ENCODE data around the gene HNRNPAB. TPM values are rescaled to one million over a fixed set of nuclear protein-coding genes. Genes with fewer than 3 reads are reported as not detected.
"Not testable (repeated sequence)": the region's sequence is repeated elsewhere in the genome, so short reads cannot be mapped to it uniquely, and the experiment has no call there.

HNRNPAB gene
- total RNA-seq, 1 donor from 2014 or later = 118 TPM

GRCh38 chr5:178249191-178249989 is 45.1 kb downstream of the HNRNPAB start:
- Mint-ChIP-seq H3K36me3 (ENCODE audit: low read depth) (no peaks in the 10 kb centered on the region), H3K4me3 (no peak overlapping the region), H3K27ac (peak overlapping the region; percentile 46), H3K9me3 (no peaks in the 10 kb centered on the region), H3K4me1 (peaks cover 19% of the 10 kb centered on the region), H3K27me3 (no peaks in the 10 kb centered on the region)
- no peak for DNase-seq
- ChIA-PET POLR2A (interaction anchor here (0.9 to 1.1 kb wide), 2 partner anchors 11 to 45 kb away, joined by 3 read pairs; partner anchors contain the start of gene HNRNPAB), CTCF (no interaction called here)
- ATAC-seq (ENCODE audit: low read depth) = peak; percentile 39
- intact Hi-C loops (cut with micrococcal nuclease) = no loop called here
- TF ChIP-seq CTCF (IDR thresholded peaks at IDR 0.05) = no peak

DNA sequence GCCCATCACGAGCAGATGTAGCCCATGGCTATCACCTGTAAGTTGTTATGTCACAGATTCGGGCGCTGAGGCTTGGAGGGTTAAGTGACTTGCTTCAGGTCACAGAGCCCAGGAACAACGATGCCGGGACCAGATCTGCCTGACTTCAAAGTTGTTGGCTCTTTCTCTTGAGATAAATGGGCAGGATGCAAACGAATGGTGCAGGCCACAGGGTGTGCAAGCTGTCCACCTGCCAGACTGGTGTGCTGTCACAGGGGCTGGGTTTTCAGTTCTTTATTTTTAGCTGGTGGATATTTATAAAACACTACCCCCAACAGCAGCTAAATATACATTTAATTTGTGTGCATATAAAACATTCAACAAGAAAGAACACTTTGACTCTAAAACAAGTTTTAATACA is 45.9 kb downstream of the HNRNPAB start:
- no peaks in the 10 kb centered on the region for H3K36me3 Mint-ChIP-seq (ENCODE audit: low read depth)

GRCh38 chr5:178252258-178252657 is 47.9 kb downstream of the HNRNPAB start:
- Mint-ChIP-seq H3K27me3 (no peaks in the 10 kb centered on the region), H3K27ac (no peak overlapping the region), H3K36me3 (ENCODE audit: low read depth) (no peaks in the 10 kb centered on the region), H3K4me3 (no peak overlapping the region), H3K4me1 (peaks cover 24% of the 10 kb centered on the region), H3K9me3 (no peaks in the 10 kb centered on the region)
- no peak for TF ChIP-seq CTCF (IDR thresholded peaks at IDR 0.05)
- CTCF ChIA-PET = interaction anchor here (1.0 kb wide), 1 partner anchor 9 kb away, joined by 3 read pairs; no protein-coding TSS in a partner anchor
- POLR2A ChIA-PET = interaction anchor here (0.6 kb wide), 1 partner anchor 48 kb away, joined by 3 read pairs; the partner anchor contains the start of gene HNRNPAB
- DNase-seq = no peak
- ATAC-seq (ENCODE audit: low read depth) = no peak
- intact Hi-C loops (cut with micrococcal nuclease) = no loop called here

More for the DNA sequence above, 45.9 kb downstream of the HNRNPAB start:
- no peak overlapping the region for H3K4me3 Mint-ChIP-seq
- H3K4me1 Mint-ChIP-seq = peaks cover 22% of the 10 kb centered on the region
- no peaks in the 10 kb centered on the region for H3K9me3 Mint-ChIP-seq
- POLR2A ChIA-PET = interaction anchor here (1.1 to 2.1 kb wide), 3 partner anchors 9 to 17 kb away, joined by 3 to 11 read pairs (median 8); no protein-coding TSS in a partner anchor
- intact Hi-C loops (cut with micrococcal nuclease) = no loop called here
- H3K27me3 Mint-ChIP-seq = no peaks in the 10 kb centered on the region
- no peak overlapping the region for H3K27ac Mint-ChIP-seq
- ATAC-seq (ENCODE audit: low read depth) (no peak), DNase-seq (no peak)
- CTCF ChIA-PET = no interaction called here
- no peak for TF ChIP-seq CTCF (IDR thresholded peaks at IDR 0.05)

GRCh38 chr5:178253632-178254031 is 49.3 kb downstream of the HNRNPAB start:
- H3K4me1 Mint-ChIP-seq = peaks cover 24% of the 10 kb centered on the region
- POLR2A ChIA-PET; DNase-seq; CTCF ChIA-PET; H3K4me3 Mint-ChIP-seq; H3K36me3 Mint-ChIP-seq (ENCODE audit: low read depth); H3K27ac Mint-ChIP-seq; ATAC-seq (ENCODE audit: low read depth); H3K9me3 Mint-ChIP-seq; H3K27me3 Mint-ChIP-seq; intact Hi-C loops (cut with micrococcal nuclease): not testable (repeated sequence)

DNA sequence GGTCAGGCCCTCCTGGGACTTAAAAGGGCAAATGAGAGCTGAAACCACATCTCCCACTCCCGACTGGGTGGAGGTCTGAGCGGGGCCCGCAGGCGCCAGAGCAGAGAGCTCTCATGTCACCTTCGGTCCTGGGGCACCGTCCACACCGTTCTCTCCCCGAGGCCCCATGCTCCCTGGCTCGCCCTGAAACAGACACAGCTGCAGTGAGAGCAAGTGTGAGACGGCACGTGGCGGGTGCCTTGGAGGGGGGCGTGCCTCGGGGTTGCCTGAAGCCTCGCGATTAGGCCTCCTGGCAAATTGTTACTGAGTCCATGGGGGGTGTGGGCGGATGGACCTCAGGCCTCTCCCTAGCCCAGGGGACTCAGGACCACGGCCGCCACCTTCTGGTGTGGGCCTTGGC is 52.4 kb downstream of the HNRNPAB start:
- intact Hi-C loops (cut with micrococcal nuclease) = no loop called here
- no peak for TF ChIP-seq CTCF (IDR thresholded peaks at IDR 0.05)
- ATAC-seq (ENCODE audit: low read depth) (no peak), DNase-seq (no peak)
- H3K27ac Mint-ChIP-seq = no peak overlapping the region
- CTCF ChIA-PET = no interaction called here
- no peaks in the 10 kb centered on the region for H3K9me3 Mint-ChIP-seq
- POLR2A ChIA-PET = no interaction called here
- no peaks in the 10 kb centered on the region for H3K27me3 Mint-ChIP-seq
- H3K4me3 Mint-ChIP-seq = no peak overlapping the region
- peaks cover 13% of the 10 kb centered on the region for H3K4me1 Mint-ChIP-seq
- no peaks in the 10 kb centered on the region for H3K36me3 Mint-ChIP-seq (ENCODE audit: low read depth)

All from activated B cell treated with CpG ODN at 0.5 μM for 24 hours (primary cell).